Esophagus muscularis mucosa (tissue), 4 donors: Measurements from ENCODE around the gene OR10A3.

Experiments
- EP300 ChIP-seq: sonication (generic); formaldehyde crosslinking; IDR thresholded peaks from one replicate; pipeline ENCODE4 v1.6.1; 2017; ENCODE audit warnings: antibody characterized with exemption
- POLR2AphosphoS5 ChIP-seq, 2 donors: sonication (generic); formaldehyde crosslinking; IDR thresholded peaks; one replicate each; pipeline ENCODE4 v1.6.1; 2017; ENCODE audit warnings: antibody characterized with exemption in 2 of 2
- TF ChIP-seq, protein P1 (sequence below), 3 experiments: fragments of 200-600 bp in 2 of 3; fragments of 450-650 bp in 1 of 3; sonication (generic) in 2 of 3; IDR thresholded peaks; one replicate each; pipeline ENCODE4 v1.5.1; 2017 to 2019; ENCODE audit warnings: antibody characterized with exemption in 3 of 3, mild to moderate bottlenecking in 2 of 3, moderate library complexity in 1 of 3

DNA sequence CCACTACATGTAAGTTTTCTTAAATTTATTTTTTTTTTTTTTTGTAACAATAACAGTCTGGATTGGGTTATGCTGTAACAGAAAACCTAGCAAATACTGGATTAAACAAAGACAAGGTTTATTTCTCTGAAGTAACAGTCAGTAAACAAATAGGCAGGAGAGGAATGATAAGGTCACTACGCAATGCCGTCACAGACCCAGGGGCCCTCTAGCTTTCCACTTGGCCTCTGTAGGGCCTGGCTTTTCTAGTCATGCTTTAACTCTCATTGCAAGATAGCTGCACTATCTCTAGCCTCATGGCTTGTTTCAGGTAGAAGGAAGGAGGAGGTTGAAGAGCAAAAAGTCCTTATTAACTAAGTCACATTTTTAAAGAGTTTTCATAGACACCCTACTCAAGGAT lies 17.0 kb downstream of the OR10A3 start:
- TF ChIP-seq POLR2AphosphoS5 (IDR thresholded peaks at IDR 0.05) (no peak), EP300 (no peak)
- TF ChIP-seq, protein P1, sequence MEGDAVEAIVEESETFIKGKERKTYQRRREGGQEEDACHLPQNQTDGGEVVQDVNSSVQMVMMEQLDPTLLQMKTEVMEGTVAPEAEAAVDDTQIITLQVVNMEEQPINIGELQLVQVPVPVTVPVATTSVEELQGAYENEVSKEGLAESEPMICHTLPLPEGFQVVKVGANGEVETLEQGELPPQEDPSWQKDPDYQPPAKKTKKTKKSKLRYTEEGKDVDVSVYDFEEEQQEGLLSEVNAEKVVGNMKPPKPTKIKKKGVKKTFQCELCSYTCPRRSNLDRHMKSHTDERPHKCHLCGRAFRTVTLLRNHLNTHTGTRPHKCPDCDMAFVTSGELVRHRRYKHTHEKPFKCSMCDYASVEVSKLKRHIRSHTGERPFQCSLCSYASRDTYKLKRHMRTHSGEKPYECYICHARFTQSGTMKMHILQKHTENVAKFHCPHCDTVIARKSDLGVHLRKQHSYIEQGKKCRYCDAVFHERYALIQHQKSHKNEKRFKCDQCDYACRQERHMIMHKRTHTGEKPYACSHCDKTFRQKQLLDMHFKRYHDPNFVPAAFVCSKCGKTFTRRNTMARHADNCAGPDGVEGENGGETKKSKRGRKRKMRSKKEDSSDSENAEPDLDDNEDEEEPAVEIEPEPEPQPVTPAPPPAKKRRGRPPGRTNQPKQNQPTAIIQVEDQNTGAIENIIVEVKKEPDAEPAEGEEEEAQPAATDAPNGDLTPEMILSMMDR (IDR thresholded peaks at IDR 0.05), result no peak
